OCI-LY3 (cell line): ENCODE measurements around the gene PHF21B.

Experiments
- EZH2phosphoT487 ChIP-seq: fragments of 200-600 bp; shearing (Covaris generic); IDR thresholded peaks from 2 replicates; pipeline ENCODE4 v1.6.1; 2018; ENCODE audit warnings: antibody characterized with exemption, mixed run types, low read depth
- TF ChIP-seq, protein P1 (sequence below): fragments of 200-600, 300-600 bp; sonication (generic); IDR thresholded peaks from 2 replicates; pipeline ENCODE4 v1.5.1; 2014; ENCODE audit warnings: antibody characterized with exemption, low read length, low read depth

GRCh38 chr22:44916281-44917231 lies 93.2 kb downstream of the PHF21B start:
- TF ChIP-seq, protein P1, sequence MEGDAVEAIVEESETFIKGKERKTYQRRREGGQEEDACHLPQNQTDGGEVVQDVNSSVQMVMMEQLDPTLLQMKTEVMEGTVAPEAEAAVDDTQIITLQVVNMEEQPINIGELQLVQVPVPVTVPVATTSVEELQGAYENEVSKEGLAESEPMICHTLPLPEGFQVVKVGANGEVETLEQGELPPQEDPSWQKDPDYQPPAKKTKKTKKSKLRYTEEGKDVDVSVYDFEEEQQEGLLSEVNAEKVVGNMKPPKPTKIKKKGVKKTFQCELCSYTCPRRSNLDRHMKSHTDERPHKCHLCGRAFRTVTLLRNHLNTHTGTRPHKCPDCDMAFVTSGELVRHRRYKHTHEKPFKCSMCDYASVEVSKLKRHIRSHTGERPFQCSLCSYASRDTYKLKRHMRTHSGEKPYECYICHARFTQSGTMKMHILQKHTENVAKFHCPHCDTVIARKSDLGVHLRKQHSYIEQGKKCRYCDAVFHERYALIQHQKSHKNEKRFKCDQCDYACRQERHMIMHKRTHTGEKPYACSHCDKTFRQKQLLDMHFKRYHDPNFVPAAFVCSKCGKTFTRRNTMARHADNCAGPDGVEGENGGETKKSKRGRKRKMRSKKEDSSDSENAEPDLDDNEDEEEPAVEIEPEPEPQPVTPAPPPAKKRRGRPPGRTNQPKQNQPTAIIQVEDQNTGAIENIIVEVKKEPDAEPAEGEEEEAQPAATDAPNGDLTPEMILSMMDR: no peak
- no peak for TF ChIP-seq EZH2phosphoT487
